Measurements from ENCODE around the gene LITAFD.

LITAFD gene

GRCh38 chr16:8877894-8878522 lies 4.1 kb upstream of the LITAFD start:
- TF ChIP-seq ZFP30 (CRISPR knock-in tag; IDR thresholded peaks at IDR 0.05) = no peak
- ATAC-seq = no peak

DNA sequence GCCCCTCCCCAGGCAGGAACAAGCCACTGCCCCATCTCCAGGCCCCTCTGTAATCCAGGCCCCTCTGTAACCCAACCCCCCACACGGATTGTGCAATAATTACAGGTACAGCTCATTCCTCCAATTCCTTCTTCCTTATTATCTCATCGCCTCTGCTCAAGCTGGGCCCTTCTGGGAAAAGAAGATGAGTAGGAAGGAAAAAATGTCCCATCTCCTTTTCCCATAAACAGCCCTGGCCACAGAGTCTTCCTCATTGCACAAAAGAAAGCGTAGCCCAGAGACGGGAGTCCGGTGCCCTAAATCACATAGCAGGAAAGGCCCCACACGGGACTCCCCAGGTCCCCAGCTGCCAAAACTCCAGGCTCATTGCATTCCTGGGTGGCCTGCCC lies 3.6 kb upstream of the LITAFD start:
- TF ChIP-seq TCF4 (CRISPR knock-in tag; IDR thresholded peaks at IDR 0.05; ENCODE audit: borderline replicate concordance) = no peak
- TF ChIP-seq CSDC2 (CRISPR knock-in tag; IDR thresholded peaks at IDR 0.05) = no peak
- no peak for TF ChIP-seq CSRNP3 (CRISPR knock-in tag; IDR thresholded peaks at IDR 0.05)
- TF ChIP-seq BACH2 (CRISPR knock-in tag; IDR thresholded peaks at IDR 0.05; ENCODE audit: borderline replicate concordance) = no peak
- TF ChIP-seq OSR1 (CRISPR knock-in tag; IDR thresholded peaks at IDR 0.05) = no peak
- TF ChIP-seq RARB (CRISPR knock-in tag; IDR thresholded peaks at IDR 0.05) = no peak
- TF ChIP-seq, protein P1, sequence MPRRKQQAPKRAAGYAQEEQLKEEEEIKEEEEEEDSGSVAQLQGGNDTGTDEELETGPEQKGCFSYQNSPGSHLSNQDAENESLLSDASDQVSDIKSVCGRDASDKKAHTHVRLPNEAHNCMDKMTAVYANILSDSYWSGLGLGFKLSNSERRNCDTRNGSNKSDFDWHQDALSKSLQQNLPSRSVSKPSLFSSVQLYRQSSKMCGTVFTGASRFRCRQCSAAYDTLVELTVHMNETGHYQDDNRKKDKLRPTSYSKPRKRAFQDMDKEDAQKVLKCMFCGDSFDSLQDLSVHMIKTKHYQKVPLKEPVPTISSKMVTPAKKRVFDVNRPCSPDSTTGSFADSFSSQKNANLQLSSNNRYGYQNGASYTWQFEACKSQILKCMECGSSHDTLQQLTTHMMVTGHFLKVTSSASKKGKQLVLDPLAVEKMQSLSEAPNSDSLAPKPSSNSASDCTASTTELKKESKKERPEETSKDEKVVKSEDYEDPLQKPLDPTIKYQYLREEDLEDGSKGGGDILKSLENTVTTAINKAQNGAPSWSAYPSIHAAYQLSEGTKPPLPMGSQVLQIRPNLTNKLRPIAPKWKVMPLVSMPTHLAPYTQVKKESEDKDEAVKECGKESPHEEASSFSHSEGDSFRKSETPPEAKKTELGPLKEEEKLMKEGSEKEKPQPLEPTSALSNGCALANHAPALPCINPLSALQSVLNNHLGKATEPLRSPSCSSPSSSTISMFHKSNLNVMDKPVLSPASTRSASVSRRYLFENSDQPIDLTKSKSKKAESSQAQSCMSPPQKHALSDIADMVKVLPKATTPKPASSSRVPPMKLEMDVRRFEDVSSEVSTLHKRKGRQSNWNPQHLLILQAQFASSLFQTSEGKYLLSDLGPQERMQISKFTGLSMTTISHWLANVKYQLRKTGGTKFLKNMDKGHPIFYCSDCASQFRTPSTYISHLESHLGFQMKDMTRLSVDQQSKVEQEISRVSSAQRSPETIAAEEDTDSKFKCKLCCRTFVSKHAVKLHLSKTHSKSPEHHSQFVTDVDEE (CRISPR knock-in tag; IDR thresholded peaks at IDR 0.05) = no peak
- TF ChIP-seq SNAI2 (CRISPR knock-in tag; IDR thresholded peaks at IDR 0.05) = no peak
- no peak for TF ChIP-seq ZNF565 (CRISPR knock-in tag; conservative IDR thresholded peaks at IDR 0.05; ENCODE audit: low read depth)
- no peak for TF ChIP-seq ZC3H10 (CRISPR knock-in tag; IDR thresholded peaks at IDR 0.05)
- TF ChIP-seq TOX (CRISPR knock-in tag; IDR thresholded peaks at IDR 0.05; ENCODE audit: borderline replicate concordance) = no peak
- no peak for TF ChIP-seq GLIS3 (CRISPR knock-in tag; IDR thresholded peaks at IDR 0.05)
- TF ChIP-seq, protein P2, sequence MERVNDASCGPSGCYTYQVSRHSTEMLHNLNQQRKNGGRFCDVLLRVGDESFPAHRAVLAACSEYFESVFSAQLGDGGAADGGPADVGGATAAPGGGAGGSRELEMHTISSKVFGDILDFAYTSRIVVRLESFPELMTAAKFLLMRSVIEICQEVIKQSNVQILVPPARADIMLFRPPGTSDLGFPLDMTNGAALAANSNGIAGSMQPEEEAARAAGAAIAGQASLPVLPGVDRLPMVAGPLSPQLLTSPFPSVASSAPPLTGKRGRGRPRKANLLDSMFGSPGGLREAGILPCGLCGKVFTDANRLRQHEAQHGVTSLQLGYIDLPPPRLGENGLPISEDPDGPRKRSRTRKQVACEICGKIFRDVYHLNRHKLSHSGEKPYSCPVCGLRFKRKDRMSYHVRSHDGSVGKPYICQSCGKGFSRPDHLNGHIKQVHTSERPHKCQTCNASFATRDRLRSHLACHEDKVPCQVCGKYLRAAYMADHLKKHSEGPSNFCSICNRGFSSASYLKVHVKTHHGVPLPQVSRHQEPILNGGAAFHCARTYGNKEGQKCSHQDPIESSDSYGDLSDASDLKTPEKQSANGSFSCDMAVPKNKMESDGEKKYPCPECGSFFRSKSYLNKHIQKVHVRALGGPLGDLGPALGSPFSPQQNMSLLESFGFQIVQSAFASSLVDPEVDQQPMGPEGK (CRISPR knock-in tag; IDR thresholded peaks at IDR 0.05; ENCODE audit: borderline replicate concordance) = no peak
- no peak for TF ChIP-seq PPARA (CRISPR knock-in tag; IDR thresholded peaks at IDR 0.05; ENCODE audit: borderline replicate concordance)
- TF ChIP-seq ZFP30 (CRISPR knock-in tag; IDR thresholded peaks at IDR 0.05) = no peak
- TF ChIP-seq, protein P3, sequence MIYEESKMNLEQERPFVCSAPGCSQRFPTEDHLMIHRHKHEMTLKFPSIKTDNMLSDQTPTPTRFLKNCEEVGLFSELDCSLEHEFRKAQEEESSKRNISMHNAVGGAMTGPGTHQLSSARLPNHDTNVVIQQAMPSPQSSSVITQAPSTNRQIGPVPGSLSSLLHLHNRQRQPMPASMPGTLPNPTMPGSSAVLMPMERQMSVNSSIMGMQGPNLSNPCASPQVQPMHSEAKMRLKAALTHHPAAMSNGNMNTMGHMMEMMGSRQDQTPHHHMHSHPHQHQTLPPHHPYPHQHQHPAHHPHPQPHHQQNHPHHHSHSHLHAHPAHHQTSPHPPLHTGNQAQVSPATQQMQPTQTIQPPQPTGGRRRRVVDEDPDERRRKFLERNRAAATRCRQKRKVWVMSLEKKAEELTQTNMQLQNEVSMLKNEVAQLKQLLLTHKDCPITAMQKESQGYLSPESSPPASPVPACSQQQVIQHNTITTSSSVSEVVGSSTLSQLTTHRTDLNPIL (CRISPR knock-in tag; IDR thresholded peaks at IDR 0.05; ENCODE audit: low read depth) = no peak
- no peak for TF ChIP-seq ISL1 (CRISPR knock-in tag; IDR thresholded peaks at IDR 0.05)
- no peak for TF ChIP-seq ARNTL (CRISPR knock-in tag; IDR thresholded peaks at IDR 0.05; ENCODE audit: borderline replicate concordance, low read depth)
- peak; percentile 24; the same call in 2 of the 3 replicates for ATAC-seq

GRCh38 chr16:8880839-8881510 lies 1.2 kb upstream of the LITAFD start:
- ATAC-seq = no peak
- no peak for TF ChIP-seq ZNF565 (CRISPR knock-in tag; conservative IDR thresholded peaks at IDR 0.05; ENCODE audit: low read depth)
- TF ChIP-seq ISL1 (CRISPR knock-in tag; IDR thresholded peaks at IDR 0.05) = no peak
- TF ChIP-seq ZNF8 (CRISPR knock-in tag; IDR thresholded peaks at IDR 0.05) = no peak
- TF ChIP-seq ZC3H10 (CRISPR knock-in tag; IDR thresholded peaks at IDR 0.05) = no peak
- no peak for TF ChIP-seq CSRNP3 (CRISPR knock-in tag; IDR thresholded peaks at IDR 0.05)
- TF ChIP-seq, protein P3 (CRISPR knock-in tag; IDR thresholded peaks at IDR 0.05; ENCODE audit: low read depth) = no peak
- TF ChIP-seq ARNTL (CRISPR knock-in tag; IDR thresholded peaks at IDR 0.05; ENCODE audit: borderline replicate concordance, low read depth) = no peak
- no peak for TF ChIP-seq ZFP30 (CRISPR knock-in tag; IDR thresholded peaks at IDR 0.05)
- no peak for TF ChIP-seq ZNF70 (CRISPR knock-in tag; IDR thresholded peaks at IDR 0.05)
